Esophagus squamous epithelium (tissue), 5 donors: Measurements from ENCODE around the gene ARVCF. TPM values are rescaled to one million over a fixed set of nuclear protein-coding genes. Genes with fewer than 3 reads are reported as not detected.
A peak's percentile ranks its signal among the peaks of the same experiment; 100 is the strongest.

ENCODE experiments used
- DNase-seq: peaks from one replicate; lab custom pipeline; 2025; lab: John Stamatoyannopoulos, UW
- H3K27ac ChIP-seq, 4 donors: fragments of 200-600 bp; sonication (generic); one replicate each; pipeline ENCODE4 v1.5.1; 2016 to 2019; ENCODE audit warnings: mild to moderate bottlenecking in 1 of 4
- H3K27me3 ChIP-seq, 4 donors: fragments of 200-600 bp; sonication (generic); 1 replicate in 3 of 4; 2 replicates in 1 of 4; pipeline versions ENCODE4 v1.5.1 to v1.6.0; 2017 to 2021; ENCODE audit warnings: antibody characterized with exemption in 1 of 4
- H3K36me3 ChIP-seq, 3 donors: fragments of 200-600 bp; sonication (generic); one replicate each; pipeline ENCODE4 v1.5.1; 2016 to 2019
- H3K4me1 ChIP-seq, 3 donors: fragments of 200-600 bp; sonication (generic); one replicate each; pipeline ENCODE4 v1.5.1; 2017 to 2019
- H3K4me3 ChIP-seq, 4 donors: fragments of 200-600 bp; sonication (generic); 1 replicate in 3 of 4; 2 replicates in 1 of 4; pipeline ENCODE4 v1.5.1; 2016 to 2019; ENCODE audit warnings: mild to moderate bottlenecking in 2 of 4, moderate library complexity in 1 of 4
- H3K9me3 ChIP-seq, 3 donors: fragments of 200-600 bp; sonication (generic); one replicate each; pipeline ENCODE4 v1.5.1; 2016 to 2019
- CTCF ChIP-seq, 6 experiments: fragments of 450-650 bp in 4 of 6; fragments of 200-600 bp in 2 of 6; sonication (generic) in 2 of 6; IDR thresholded peaks; one replicate each; pipeline ENCODE4 v1.5.1; 2016 to 2019; ENCODE audit warnings: antibody characterized with exemption in 6 of 6, mild to moderate bottlenecking in 4 of 6, moderate library complexity in 4 of 6
- POLR2A ChIP-seq, 4 donors: fragments of 450-650 bp; IDR thresholded peaks; one replicate each; pipeline ENCODE4 v1.6.1; 2017; ENCODE audit warnings: antibody characterized with exemption in 4 of 4, mild to moderate bottlenecking in 4 of 4, moderate library complexity in 3 of 4
- WGBS, 2 donors: methylation state at CpG; one replicate each; pipeline ENCODE4 v1.1.5; 2018; 5-methylcytosine and 5-hydroxymethylcytosine counted together
- intact Hi-C: fragments of 100-400 bp; cut with DNase I; formaldehyde crosslinking; loops from one replicate; pipeline ENCODE4 v1.15.0; 2022
- total RNA-seq, 4 donors: library from RNA; depleted of rRNA; stranded (reverse); fragments of >200 nt; gene quantifications; one replicate each; pipeline ENCODE4 v1.1.0, GENCODE V29; 2016
- donor health status: DM: yes; HTN: yes; CAD: no.

The ARVCF gene
- 10 to 100 TPM in 1 of 4 donors, 1 to 10 TPM in 3; 3.1 to 10.9 (median 7.1) TPM for total RNA-seq

DNA sequence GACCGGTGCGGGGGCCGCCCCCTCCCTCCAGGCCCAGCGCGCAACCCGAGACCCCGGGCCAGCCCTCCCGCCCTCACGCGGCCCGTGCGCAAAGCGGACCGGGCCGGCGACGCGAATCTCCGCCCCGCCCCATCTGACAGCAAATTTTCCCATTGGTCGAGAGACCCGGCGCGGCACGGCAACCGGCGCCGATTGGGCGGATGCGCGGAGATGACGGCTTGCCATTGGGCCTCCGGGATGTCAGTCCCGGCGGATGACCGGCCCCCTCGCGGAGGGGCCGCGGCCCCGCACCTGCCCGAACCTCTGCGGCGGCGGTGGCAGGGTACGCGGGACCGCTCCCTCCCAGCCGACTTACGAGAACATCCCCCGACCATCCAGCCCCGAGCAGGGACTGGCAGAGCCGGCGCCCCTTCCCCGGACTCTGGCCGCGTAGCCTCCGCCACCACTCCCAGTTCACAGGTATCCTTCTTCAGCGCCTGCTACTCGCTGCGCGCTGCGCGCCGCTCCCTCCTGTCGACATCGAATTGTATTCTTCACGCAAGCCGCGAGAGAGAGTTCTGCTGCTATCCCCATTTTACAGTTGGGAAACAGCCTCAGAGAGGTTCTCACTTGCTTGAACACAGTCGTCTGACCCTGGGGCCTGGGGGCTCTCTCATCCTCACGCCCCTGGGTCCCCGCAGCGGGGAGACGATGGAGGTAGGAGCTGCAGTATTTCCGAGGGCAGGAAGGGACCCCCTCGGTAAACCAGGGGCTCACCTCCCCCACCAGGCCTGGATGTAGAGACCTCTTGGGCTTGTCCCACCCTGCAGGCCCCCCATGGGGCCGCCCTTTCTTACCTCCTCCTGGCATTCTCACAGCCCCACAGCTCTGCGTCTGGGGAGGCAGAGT lies at the start of gene ARVCF:
Gene ARVCF, minus strand, starts transcription at position 90 of the 888 bp plus-strand sequence. CDS start 26,029 bp downstream, outside the sequence.
- TF ChIP-seq CTCF (IDR thresholded peaks at IDR 0.05) (peak in 4 of 6 experiments; percentile 5 to 46 (median 42)), POLR2A (IDR thresholded peaks at IDR 0.05) (no peak)
- intact Hi-C loops = no loop called here
- Histone ChIP-seq H3K9me3 (no peaks in the 10 kb centered on the region), H3K27ac (peak within 1 kb of the TSS in 2 of 4 donors; percentile 33 to 46), H3K4me1 (peaks cover 18 to 51% (median 19%) of the 10 kb centered on the region in 3 donors), H3K4me3 (peak within 1 kb of the TSS; percentile 60 to 90 (median 77)), H3K36me3 (no peaks in the 10 kb centered on the region), H3K27me3 (peaks cover 0 to 35% (median 0%) of the 10 kb centered on the region in 4 donors)
- 10% methylated on average over 12 to 16 of the region's 79 CpGs for WGBS, 2 donors
- no peak for DNase-seq

GRCh38 chr22:20065896-20066616 lies 49.4 kb upstream of the ARVCF start:
- DNase-seq = no peak
- no peak for TF ChIP-seq POLR2A (IDR thresholded peaks at IDR 0.05)
- TF ChIP-seq CTCF (IDR thresholded peaks at IDR 0.05) = no peak
- Histone ChIP-seq H3K4me1 (peaks cover 17 to 37% (median 30%) of the 10 kb centered on the region in 3 donors), H3K36me3 (peaks cover 7 to 46% (median 18%) of the 10 kb centered on the region in 3 donors), H3K9me3 (no peaks in the 10 kb centered on the region), H3K27me3 (no peaks in the 10 kb centered on the region), H3K27ac (no peak overlapping the region), H3K4me3 (no peak overlapping the region)
- WGBS, 2 donors = 73 to 90% methylated on average over 4 to 5 of the region's 14 CpGs
- intact Hi-C loops = no loop called here

- no peaks in the 10 kb centered on the region for H3K27me3 ChIP-seq
These were observed 48.1 kb upstream of the ARVCF start for GRCh38 chr22:20064545-20065262.

GRCh38 chr22:20064140-20064480 lies 47.5 kb upstream of the ARVCF start:
- no peak for DNase-seq
- no peaks in the 10 kb centered on the region for H3K27me3 ChIP-seq
- no peaks in the 10 kb centered on the region for H3K9me3 ChIP-seq
- 60% methylated on average over 1 of the region's 3 CpGs; no CpG with 5 or more reads in 1 of the 2 donors for WGBS, 2 donors
- peaks cover 17 to 38% (median 30%) of the 10 kb centered on the region in 3 donors for H3K4me1 ChIP-seq
- no peak overlapping the region for H3K4me3 ChIP-seq
- TF ChIP-seq POLR2A (IDR thresholded peaks at IDR 0.05) (no peak), CTCF (IDR thresholded peaks at IDR 0.05) (no peak)
- intact Hi-C loops = no loop called here
- peaks cover 7 to 53% (median 18%) of the 10 kb centered on the region in 3 donors for H3K36me3 ChIP-seq
- H3K27ac ChIP-seq = peak overlapping the region in 2 of 4 donors; percentile 60 to 83

More at GRCh38 chr22:20064545-20065262, 48.1 kb upstream of the ARVCF start:
- Histone ChIP-seq H3K36me3 (peaks cover 7 to 53% (median 18%) of the 10 kb centered on the region in 3 donors), H3K4me1 (peaks cover 17 to 38% (median 30%) of the 10 kb centered on the region in 3 donors), H3K27ac (no peak overlapping the region), H3K4me3 (no peak overlapping the region), H3K9me3 (no peaks in the 10 kb centered on the region)
- DNase-seq = no peak
- TF ChIP-seq CTCF (IDR thresholded peaks at IDR 0.05) (no peak), POLR2A (IDR thresholded peaks at IDR 0.05) (no peak)
- 83 to 89% methylated on average over 8 to 10 of the region's 18 CpGs for WGBS, 2 donors
- intact Hi-C loops = no loop called here
